ENCODE data around the gene SDHA.
"Not testable (repeated sequence)": the region's sequence is repeated elsewhere in the genome, so short reads cannot be mapped to it uniquely, and the experiment has no call there.

Gene SDHA

DNA sequence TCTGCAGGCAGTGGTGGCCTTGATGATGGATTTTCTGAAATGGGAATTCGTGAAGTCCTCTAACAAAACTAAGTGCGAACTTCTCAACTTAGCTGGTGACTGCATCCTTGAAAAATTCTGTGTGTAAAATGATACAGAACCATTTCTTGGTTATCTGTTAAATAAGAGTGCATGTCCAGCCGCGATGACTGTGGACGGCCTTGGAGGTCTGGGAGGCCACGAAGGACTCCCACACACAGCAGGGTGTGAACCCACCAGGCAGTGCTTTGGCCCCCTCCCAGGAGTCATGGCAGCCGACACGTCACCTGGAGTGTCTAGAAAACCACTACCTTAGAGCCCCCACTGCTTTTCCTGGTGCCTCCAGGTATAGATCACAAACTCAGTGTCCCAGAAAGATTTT lies 85.6 kb downstream of the SDHA start:
- DNase-seq, result not testable (repeated sequence)

DNA sequence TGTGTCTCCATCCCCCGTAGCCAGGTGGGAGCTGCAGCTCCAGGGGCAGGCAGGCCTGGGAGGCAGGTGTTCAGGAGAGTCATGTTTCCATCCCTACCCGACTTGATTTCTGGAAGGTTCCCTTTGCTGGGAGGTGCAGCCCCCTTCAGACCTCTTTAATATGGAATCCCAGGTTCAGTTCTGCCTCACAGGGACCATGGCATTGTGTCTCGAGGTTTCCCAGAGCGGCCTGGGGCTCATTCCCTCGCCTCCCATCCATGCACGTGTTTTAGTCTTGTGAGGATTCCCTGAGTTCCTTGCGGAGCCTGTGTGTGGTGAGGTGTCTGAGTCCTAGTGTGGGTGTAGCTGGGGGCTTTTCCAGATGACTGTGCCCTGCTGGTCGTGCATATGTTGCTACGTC lies 86.9 kb downstream of the SDHA start:
- no peak for DNase-seq

DNA sequence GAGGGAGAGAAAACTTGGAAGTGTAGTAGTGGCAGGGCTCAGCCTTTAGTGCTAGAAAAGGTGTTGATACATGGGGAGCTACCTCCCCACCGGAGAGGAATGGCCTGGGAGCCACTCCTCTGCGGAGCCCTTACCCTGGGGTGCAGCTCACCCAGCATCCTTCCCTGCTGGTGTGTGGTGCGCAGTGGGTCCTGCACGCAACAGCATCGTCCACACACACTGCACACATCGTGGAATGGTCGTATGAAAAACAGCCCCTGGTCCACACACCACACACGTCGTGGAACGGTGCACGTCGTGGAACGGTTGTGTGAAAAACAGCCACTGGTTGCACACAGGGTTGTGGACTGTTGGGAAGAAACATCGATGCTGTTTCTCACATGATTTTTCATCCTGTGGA lies 87.3 kb downstream of the SDHA start:
- DNase-seq, result no peak

DNA sequence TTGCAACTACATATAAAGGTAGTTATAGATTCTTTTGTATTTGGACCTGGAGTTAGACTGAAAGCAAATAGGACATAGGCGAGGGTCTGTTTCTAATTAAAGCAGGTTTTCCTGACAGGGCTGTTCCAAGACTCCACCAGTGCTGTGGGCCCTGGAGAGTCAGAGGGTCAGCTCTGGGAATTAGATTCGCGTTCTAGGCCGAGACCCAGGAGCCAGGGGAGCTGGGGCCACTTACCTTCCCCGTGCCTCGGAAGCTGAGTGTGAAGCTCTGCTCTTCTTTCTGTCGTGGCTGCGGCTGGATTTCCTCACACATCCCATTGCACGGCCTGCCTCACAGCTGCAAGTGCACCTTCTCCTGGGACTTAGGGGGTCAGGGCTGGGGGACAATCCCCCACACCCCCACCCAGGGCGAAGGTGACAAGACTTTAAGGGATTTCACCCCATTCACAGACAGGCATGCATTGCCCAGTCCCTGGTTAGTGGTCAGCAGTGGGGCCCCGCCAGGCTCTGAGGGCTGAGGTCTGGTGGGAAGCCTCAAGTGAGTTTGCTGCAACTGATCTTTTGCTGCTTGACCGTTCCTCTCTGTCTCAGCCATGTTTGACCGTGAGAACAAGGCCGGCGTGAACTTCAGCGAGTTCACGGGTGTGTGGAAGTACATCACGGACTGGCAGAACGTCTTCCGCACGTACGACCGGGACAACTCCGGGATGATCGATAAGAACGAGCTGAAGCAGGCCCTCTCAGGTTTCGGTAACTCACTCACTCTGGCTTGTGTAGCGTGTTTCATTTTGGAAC lies 88.1 kb downstream of the SDHA start:
- no peak for DNase-seq

Data from fibroblast of upper back skin (primary cell).